ENCODE measurements around the gene GLTP. TPM values are rescaled to one million over a fixed set of nuclear protein-coding genes. Genes with fewer than 3 reads are reported as not detected.

The GLTP gene
- total RNA-seq, 1 experiment from 2014 or later, result 25.8 TPM

GRCh38 chr12:109842021-109842420 lies 38.3 kb downstream of the GLTP start:
- no peak for TF ChIP-seq E2F1 (CRISPR knock-in tag; IDR thresholded peaks at IDR 0.05)
- TF ChIP-seq MLX (CRISPR knock-in tag; IDR thresholded peaks at IDR 0.05), result no peak
- no peak for TF ChIP-seq ZNF138 (CRISPR knock-in tag; conservative IDR thresholded peaks at IDR 0.05)
- no peak for TF ChIP-seq JAZF1 (CRISPR knock-in tag; IDR thresholded peaks at IDR 0.05)
- TF ChIP-seq ZSCAN18 (CRISPR knock-in tag; IDR thresholded peaks at IDR 0.05), result no peak
- no peak for TF ChIP-seq CDX4 (CRISPR knock-in tag; IDR thresholded peaks at IDR 0.05; ENCODE audit: borderline replicate concordance)
- TF ChIP-seq EMX1 (CRISPR knock-in tag; IDR thresholded peaks at IDR 0.05), result no peak
- no peak for TF ChIP-seq TEAD4 (CRISPR knock-in tag; IDR thresholded peaks at IDR 0.05)
- TF ChIP-seq CREM (CRISPR knock-in tag; IDR thresholded peaks at IDR 0.05), result no peak
- no peak for TF ChIP-seq E2F4 (CRISPR knock-in tag; IDR thresholded peaks at IDR 0.05; ENCODE audit: borderline replicate concordance, low read depth)
- TF ChIP-seq ATF6 (CRISPR knock-in tag; IDR thresholded peaks at IDR 0.05), result no peak
- no peak for TF ChIP-seq ZNF317 (CRISPR knock-in tag; IDR thresholded peaks at IDR 0.05; ENCODE audit: borderline replicate concordance, low read depth)
- no peak for TF ChIP-seq CTCF (IDR thresholded peaks at IDR 0.05)
- DNase-seq (ENCODE audit: low spot score) (no peak), ATAC-seq (no peak)
- H3K4me1 Mint-ChIP-seq, result peaks cover 13% of the 10 kb centered on the region
- ChIA-PET CTCF (interaction anchor here (1.0 to 2.6 kb wide), 6 partner anchors 11 to 308 kb away, joined by 3 to 11 read pairs (median 3); no protein-coding TSS in a partner anchor), POLR2A (no interaction called here)
- H3K27me3 Mint-ChIP-seq (ENCODE audit: low read depth), result no peaks in the 10 kb centered on the region; the same call in 1 of the 2 replicates
- no peak overlapping the region for H3K4me3 Mint-ChIP-seq
- H3K27ac Mint-ChIP-seq, result no peak overlapping the region
- no peaks in the 10 kb centered on the region for H3K9me3 Mint-ChIP-seq
- no peaks in the 10 kb centered on the region for H3K36me3 Mint-ChIP-seq

GRCh38 chr12:109841356-109841755 lies 39.0 kb downstream of the GLTP start:
- H3K4me1 Mint-ChIP-seq, result peaks cover 13% of the 10 kb centered on the region
- ChIA-PET CTCF (interaction anchor here (1.1 to 2.0 kb wide), 5 partner anchors 8 to 78 kb away, joined by 3 to 6 read pairs (median 4); partner anchors contain the start of gene TRPV4), POLR2A (interaction anchor here (1.1 kb wide), 1 partner anchor 207 kb away, joined by 3 read pairs; the partner anchor contains the start of gene C12orf76)
- no peaks in the 10 kb centered on the region; the same call in 1 of the 2 replicates for H3K27me3 Mint-ChIP-seq (ENCODE audit: low read depth)
- TF ChIP-seq GTF2I (CRISPR knock-in tag; conservative IDR thresholded peaks at IDR 0.05) (peak; percentile 86; the same call in 1 of the 2 replicates), CREB1 (CRISPR knock-in tag; IDR thresholded peaks at IDR 0.05) (no peak)
- H3K36me3 Mint-ChIP-seq, result no peaks in the 10 kb centered on the region
- H3K27ac Mint-ChIP-seq, result no peak overlapping the region
- no peak overlapping the region for H3K4me3 Mint-ChIP-seq
- DNase-seq (ENCODE audit: low spot score) (no peak), ATAC-seq (no peak)
- H3K9me3 Mint-ChIP-seq, result no peaks in the 10 kb centered on the region

Measured in WTC11 (cell line).